ENCODE data around the gene RGS14.
"Not testable (repeated sequence)": the region's sequence is repeated elsewhere in the genome, so short reads cannot be mapped to it uniquely, and the experiment has no call there.

RGS14 gene

DNA sequence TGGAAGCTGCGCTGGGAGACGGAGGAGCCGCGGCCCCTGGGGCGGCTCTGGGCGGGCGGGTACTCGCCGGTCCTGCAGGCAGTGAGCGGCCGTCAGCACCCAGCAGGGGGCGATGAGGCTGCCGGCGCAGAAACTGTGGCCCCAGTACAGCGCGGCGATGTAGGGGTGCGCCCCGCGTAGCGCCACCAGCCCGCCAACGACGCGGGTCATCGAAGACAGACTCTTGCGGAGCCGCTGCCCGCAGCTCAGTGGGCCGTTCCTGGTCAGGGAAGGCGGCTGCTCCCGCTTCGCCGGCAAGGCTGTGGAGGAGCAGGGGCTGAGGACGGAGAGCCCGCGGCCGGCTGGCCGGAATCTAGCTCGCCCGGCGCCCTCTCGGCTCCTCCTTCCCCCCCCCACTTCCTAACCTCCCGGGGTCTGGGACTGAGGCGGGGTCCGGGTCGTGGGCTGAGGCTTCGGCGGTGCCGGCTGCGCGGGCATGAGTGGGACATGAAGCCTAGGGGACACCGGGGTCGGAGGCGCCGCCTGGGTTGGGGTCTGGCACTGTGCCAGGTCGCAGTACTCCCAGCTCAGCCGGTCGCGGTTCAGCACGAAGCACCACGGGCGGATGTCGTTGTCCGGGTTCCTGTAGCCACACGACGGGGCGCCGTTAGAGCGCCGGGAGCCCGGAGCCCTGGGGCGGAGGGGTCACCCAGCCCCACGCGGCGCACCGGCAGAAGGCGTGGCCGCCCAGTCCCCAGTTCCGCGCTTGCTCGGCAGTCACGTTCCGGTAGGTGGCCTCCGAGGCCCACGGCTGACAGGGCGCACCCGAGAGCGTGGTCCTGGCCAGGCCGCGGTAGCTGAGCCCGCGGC, 46.3 kb downstream of the RGS14 start:
- peak; percentile 77 for DNase-seq (ENCODE audit: low read depth)

DNA sequence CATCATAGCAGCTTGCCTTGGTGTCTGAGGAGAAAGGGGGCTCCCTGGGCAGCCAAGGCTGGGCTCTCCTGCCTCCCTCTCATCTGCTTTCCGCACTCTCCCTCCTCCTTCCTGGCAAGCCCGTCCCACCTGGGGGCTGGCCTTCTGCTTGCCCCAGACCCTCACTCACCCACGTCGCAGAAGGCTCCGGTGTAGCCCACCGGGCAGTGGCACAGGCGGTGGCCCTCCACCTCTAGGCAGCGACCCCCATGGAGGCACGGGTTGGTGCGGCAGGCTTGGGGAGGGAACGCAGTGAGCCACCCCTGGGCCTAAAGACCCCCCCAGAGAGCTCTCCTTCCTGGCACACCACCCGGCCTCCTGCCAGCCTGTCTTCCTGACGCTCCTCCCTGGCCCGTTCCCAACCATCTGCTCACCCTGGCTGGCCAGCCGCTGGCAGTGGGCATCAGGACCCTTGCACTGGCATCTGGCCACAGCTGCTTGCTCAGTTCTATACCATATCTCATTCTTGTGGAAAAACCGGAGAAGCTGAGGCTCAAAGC, 47.0 kb downstream of the RGS14 start:
- DNase-seq (ENCODE audit: low read depth): no peak

DNA sequence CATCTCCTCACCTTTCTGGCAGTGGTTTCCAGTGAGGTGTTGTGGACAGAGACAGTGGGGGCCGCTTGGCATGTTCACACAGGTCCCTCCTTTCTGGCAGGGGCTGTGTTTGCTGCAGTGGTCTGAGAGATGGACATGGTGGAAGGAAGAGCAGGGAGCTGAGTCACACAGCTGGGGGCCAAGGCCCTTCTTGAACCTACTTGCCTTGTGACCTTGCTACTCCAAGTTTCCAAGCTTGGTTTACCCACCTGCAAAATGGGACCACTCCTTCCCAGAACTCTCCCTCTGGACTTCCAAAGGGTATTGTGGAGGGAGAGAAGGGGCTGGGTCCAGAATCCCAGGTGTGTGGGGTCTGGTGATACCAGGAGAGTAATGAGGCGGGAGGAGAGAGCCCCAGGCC, 47.6 kb downstream of the RGS14 start:
- DNase-seq (ENCODE audit: low read depth): no peak

GRCh38 chr5:177405805-177406204, 48.1 kb downstream of the RGS14 start:
- no peak for DNase-seq (ENCODE audit: low read depth)

- DNase-seq (ENCODE audit: low read depth): no peak
Observed at GRCh38 chr5:177409043-177409801, 51.5 kb downstream of the RGS14 start, which contains the start of gene F12. Gene F12, minus strand, starts transcription at chr5:177409564. Its CDS starts 37 bp downstream, at chr5:177409527.

DNA sequence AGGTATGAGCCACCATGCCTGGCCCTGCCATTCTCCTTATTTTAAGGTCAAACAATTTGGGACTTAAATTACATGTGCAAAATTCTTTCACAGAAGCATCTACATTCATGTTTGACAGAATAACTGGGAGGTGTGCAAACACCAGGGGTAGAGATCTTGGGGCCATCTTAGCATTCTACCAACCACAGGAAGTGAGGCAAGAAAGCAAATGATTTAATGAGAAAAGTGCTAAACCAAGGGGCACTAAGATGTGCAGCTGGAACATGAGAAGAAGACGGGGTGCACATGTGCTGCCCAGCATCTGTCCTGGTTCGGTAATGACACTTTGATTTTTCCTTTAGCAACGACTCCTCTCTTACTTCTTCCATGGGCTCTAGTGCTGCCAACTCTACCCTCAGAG, 52.9 kb downstream of the RGS14 start:
- DNase-seq (ENCODE audit: low read depth): no peak

DNA sequence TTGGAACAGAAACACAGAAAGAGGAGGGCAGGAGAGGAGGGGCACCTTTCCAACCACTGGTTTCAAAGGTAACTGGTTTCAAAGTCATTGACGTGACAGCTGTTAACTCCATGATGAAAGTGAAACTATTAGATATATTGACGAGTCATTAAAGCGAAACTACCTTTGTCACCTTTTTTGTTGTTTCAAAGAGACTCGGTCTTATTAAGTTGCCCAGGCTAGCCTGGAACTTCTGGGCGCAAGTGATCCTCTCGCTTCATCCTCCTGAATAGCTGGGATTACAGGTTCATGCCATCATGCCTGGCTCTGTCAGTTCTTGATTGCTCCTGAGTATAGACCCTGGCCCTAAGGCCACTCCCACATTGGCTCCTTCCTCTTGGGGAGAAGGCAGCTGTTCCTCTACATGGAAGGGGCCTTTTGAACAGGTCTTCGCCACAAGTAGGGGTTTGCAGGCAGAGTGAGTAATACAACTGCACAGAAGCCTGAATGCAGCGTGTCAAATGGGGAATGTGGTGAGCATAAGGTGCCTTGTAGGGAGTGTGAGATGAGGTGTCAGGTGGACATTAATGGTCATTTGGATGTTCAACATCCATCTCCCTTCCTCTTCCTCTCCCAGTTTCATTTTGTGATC, 55.0 kb downstream of the RGS14 start:
- no peak for DNase-seq (ENCODE audit: low read depth)

- no peak for DNase-seq (ENCODE audit: low read depth)
Observed at GRCh38 chr5:177414481-177414880, 56.8 kb downstream of the RGS14 start.

DNA sequence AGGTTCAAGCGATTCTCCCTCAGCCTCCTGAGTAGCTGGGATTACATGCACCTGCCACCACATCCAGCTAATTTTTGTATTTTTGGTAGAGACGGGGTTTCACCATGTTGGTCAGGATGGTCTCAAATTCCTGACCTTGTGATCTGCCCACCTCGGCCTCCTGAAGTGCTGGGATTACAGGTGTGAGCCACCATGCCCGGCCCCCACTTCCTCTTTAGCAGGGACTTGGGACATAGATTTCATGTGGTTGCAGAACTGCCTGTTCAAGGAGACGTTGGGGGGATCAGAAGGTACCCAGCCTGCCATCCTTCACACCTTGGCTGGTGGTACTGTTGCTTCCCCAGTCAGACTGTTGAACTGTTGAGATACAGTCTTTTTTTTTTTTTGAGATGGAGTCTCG, 59.4 kb downstream of the RGS14 start:
- not testable (repeated sequence) for DNase-seq (ENCODE audit: low read depth)

DNA sequence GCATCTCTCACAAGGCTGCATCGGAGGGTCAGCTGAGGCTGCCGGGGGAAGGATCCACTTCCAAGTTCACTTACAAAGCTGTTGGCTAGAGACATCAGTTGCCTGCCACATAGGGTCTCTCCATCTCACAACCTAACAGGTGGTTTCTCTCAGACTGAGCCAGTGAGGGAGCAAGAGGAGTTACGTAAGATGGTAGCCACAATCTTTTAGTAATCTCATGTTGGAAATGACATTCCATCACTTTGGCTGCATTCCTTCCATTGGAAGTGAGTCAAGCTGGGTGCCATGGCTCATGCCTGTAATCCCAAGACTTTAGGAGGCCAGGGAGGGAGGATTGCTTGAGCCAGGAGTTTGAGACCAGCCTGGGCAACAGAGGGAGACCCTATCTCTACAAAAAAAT, 61.3 kb downstream of the RGS14 start:
- DNase-seq (ENCODE audit: low read depth): peak; percentile 39

DNA sequence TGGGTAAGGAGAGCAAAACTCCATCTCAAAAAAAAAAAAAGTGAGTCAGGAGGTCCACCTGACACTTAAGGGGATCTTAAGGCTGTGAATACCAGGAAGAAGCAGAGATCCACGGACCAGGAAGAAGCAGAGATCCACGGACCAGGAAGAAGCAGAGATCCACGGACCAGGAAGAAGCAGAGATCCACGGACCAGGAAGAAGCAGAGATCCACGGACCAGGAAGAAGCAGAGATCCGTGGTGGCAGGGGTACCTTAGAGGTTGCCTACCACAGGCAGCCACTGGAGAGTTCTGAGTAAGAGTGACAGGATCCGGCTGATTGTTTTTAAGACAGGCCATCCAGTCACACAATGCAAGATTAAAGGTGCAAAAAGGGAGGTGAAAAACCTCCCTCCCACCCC, 62.7 kb downstream of the RGS14 start:
- not testable (repeated sequence) for DNase-seq (ENCODE audit: low read depth)

DNA sequence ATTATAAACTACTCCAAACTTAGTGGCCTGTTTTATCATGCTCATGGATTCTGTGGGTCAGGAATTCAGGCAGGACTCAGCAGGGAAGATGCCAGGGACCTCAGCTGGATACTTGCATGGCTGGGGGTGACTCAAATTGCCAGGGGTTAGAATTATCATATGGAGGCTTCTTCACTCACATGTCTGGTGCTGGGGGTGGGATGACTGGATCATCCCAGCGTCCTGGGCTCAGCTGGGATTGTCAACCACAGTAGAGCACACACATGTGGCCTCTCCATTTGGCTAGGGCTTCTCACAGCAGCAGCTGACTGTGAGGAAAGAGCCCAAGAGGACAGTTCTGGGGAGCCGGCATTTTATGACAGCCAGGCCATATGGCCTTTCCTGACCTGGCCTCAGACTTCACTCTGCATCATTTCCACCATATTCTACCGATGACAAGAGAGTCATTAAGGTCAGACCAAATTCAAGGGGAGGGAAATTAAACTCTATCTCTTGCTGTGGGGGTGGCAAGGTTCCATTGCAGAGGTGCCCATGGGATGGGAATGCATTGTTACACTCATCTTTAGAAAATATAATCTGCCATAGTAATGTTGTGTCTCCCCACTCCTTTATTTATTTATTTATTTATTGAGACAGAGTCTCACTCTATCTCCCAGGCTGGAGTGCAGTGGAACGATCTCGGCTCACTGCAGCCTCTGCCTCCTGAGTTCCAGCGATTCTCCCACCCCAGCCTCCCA, 63.5 kb downstream of the RGS14 start:
- no peak for DNase-seq (ENCODE audit: low read depth)

All from fibroblast of gingiva (primary cell).